H7 (cell line): Measurements from ENCODE around the gene HOXD9. TPM values are rescaled to one million over a fixed set of nuclear protein-coding genes. Genes with fewer than 3 reads are reported as not detected.

Experiments
- DNase-seq: peaks from one replicate; pipeline ENCODE4 v3.0.0; 2012
- H3K27me3 ChIP-seq: 2 replicates; pipeline ENCODE4 v1.6.0; 2011; ENCODE audit warnings: mild to moderate bottlenecking, low read length; ENCODE audit not compliant: control insufficient read depth, insufficient read depth
- H3K36me3 ChIP-seq: replicated peaks from 2 replicates; pipeline ENCODE4 v1.5.1; 2011; ENCODE audit warnings: low read length; ENCODE audit not compliant: control insufficient read depth, insufficient read depth
- H3K4me3 ChIP-seq: 2 replicates; pipeline ENCODE4 v1.5.1; 2011; ENCODE audit warnings: low read depth, mild to moderate bottlenecking, control low read depth, low read length, moderate library complexity; ENCODE audit not compliant: insufficient read depth
- total RNA-seq: library from RNA; depleted of rRNA; stranded (reverse); fragments of >200 nt; shearing (Covaris generic); gene quantifications from 2 replicates; pipeline ENCODE4 v1.2.3, GENCODE V29; 2014

HOXD9 gene
- total RNA-seq, 1 experiment from 2014 or later = 0.10 TPM

GRCh38 chr2:176082525-176082823, 40.0 kb upstream of the HOXD9 start:
- no peak for DNase-seq
- Histone ChIP-seq H3K4me3 (no peak overlapping the region), H3K36me3 (no peaks in the 10 kb centered on the region), H3K27me3 (peaks cover 98% of the 10 kb centered on the region)

GRCh38 chr2:176082824-176083751, 39.4 kb upstream of the HOXD9 start:
- peak; percentile 82 for DNase-seq
- no peak overlapping the region for H3K4me3 ChIP-seq
- no peaks in the 10 kb centered on the region for H3K36me3 ChIP-seq
- peaks cover 98% of the 10 kb centered on the region for H3K27me3 ChIP-seq

GRCh38 chr2:176083796-176084261, 38.7 kb upstream of the HOXD9 start, which contains the start of gene EVX2:
EVX2 (minus strand) TSS chr2:176083962; CDS start chr2:176083776, 186 bp downstream.
- DNase-seq = peak; percentile 62
- Histone ChIP-seq H3K4me3 (no peak within 1 kb of the TSS), H3K27me3 (peaks cover 98% of the 10 kb centered on the region), H3K36me3 (no peaks in the 10 kb centered on the region)

GRCh38 chr2:176084611-176085119, 37.9 kb upstream of the HOXD9 start:
- H3K27me3 ChIP-seq = peaks cover 98% of the 10 kb centered on the region
- no peaks in the 10 kb centered on the region for H3K36me3 ChIP-seq
- DNase-seq = peak; percentile 43
- H3K4me3 ChIP-seq = no peak overlapping the region

GRCh38 chr2:176085120-176085788, 37.3 kb upstream of the HOXD9 start:
- no peak overlapping the region for H3K4me3 ChIP-seq
- peaks cover 100% of the 10 kb centered on the region for H3K27me3 ChIP-seq
- DNase-seq = peak; percentile 70
- no peaks in the 10 kb centered on the region for H3K36me3 ChIP-seq

- Histone ChIP-seq H3K36me3 (no peaks in the 10 kb centered on the region), H3K4me3 (peak overlapping the region; percentile 8; the same call in 1 of the 2 replicates), H3K27me3 (peaks cover 100% of the 10 kb centered on the region)
- peak; percentile 84 for DNase-seq
These were observed 36.4 kb upstream of the HOXD9 start for GRCh38 chr2:176085861-176086771.

GRCh38 chr2:176087330-176088047, 35.0 kb upstream of the HOXD9 start:
- no peak for DNase-seq
- Histone ChIP-seq H3K27me3 (peaks cover 98% of the 10 kb centered on the region), H3K4me3 (peak overlapping the region; percentile 36), H3K36me3 (no peaks in the 10 kb centered on the region)

GRCh38 chr2:176088048-176088936, 34.2 kb upstream of the HOXD9 start:
- DNase-seq = peak; percentile 87
- Histone ChIP-seq H3K27me3 (peaks cover 95% of the 10 kb centered on the region), H3K36me3 (no peaks in the 10 kb centered on the region), H3K4me3 (peak overlapping the region; percentile 36)

- Histone ChIP-seq H3K4me3 (no peak overlapping the region), H3K36me3 (no peaks in the 10 kb centered on the region), H3K27me3 (peaks cover 95% of the 10 kb centered on the region)
- DNase-seq = no peak
These were observed 33.3 kb upstream of the HOXD9 start for GRCh38 chr2:176088937-176089842.

GRCh38 chr2:176089843-176090395, 32.6 kb upstream of the HOXD9 start:
- DNase-seq = no peak
- H3K36me3 ChIP-seq = no peaks in the 10 kb centered on the region
- no peak overlapping the region for H3K4me3 ChIP-seq
- H3K27me3 ChIP-seq = peaks cover 95% of the 10 kb centered on the region

GRCh38 chr2:176090862-176091261, 31.7 kb upstream of the HOXD9 start:
- Histone ChIP-seq H3K36me3 (no peaks in the 10 kb centered on the region), H3K4me3 (no peak overlapping the region), H3K27me3 (peaks cover 95% of the 10 kb centered on the region)
- no peak for DNase-seq
